A673 (cell line): ENCODE results near the gene ACY1. TPM values are rescaled to one million over a fixed set of nuclear protein-coding genes. Genes with fewer than 3 reads are reported as not detected.

Source experiments
- BruUV-seq: library from RNA; stranded (reverse); fragments of 400-500 nt; replicated peaks from 2 replicates; lab custom pipeline; 2021; lab: Mats Ljungman, UMichigan
- CTCF ChIA-PET: fragments of 300-600 bp; sonication (Branson Sonifier 250); formaldehyde crosslinking; loops from one replicate; lab custom pipeline; 2022; ENCODE audit warnings: antibody characterized with exemption; lab: Charles Lee
- POLR2A ChIA-PET: fragments of 300-600 bp; sonication (Branson Sonifier 250); formaldehyde crosslinking; loops from one replicate; lab custom pipeline; 2022; ENCODE audit warnings: antibody characterized with exemption; ENCODE audit not compliant: low non-redundant PET; lab: Charles Lee
- DNase-seq: peaks from one replicate; pipeline ENCODE4 v3.0.0-alpha.2; 2015; ENCODE audit warnings: low spot score
- H3K27ac ChIP-seq: fragments of 200-600 bp; sonication (generic); 2 replicates; pipeline ENCODE4 v1.5.1; 2016; ENCODE audit warnings: mixed run types, low read depth, mild to moderate bottlenecking, mixed read lengths, antibody characterized with exemption, low read length; ENCODE audit not compliant: poor library complexity, severe bottlenecking
- H3K27me3 ChIP-seq: fragments of 200-600 bp; sonication (generic); replicated peaks from 2 replicates; pipeline ENCODE4 v1.6.1; 2017; ENCODE audit warnings: mixed run types, low read depth, mild to moderate bottlenecking, mixed read lengths, antibody characterized with exemption, low read length; ENCODE audit not compliant: insufficient read depth, poor library complexity
- H3K36me3 ChIP-seq: fragments of 200-600 bp; sonication (generic); 2 replicates; pipeline ENCODE4 v1.6.1; 2016; ENCODE audit warnings: mixed run types, mild to moderate bottlenecking, mixed read lengths, antibody characterized with exemption, low read length; ENCODE audit not compliant: insufficient read depth, poor library complexity, severe bottlenecking
- H3K4me1 ChIP-seq: fragments of 200-600 bp; sonication (generic); 2 replicates; pipeline ENCODE4 v1.6.1; 2017; ENCODE audit warnings: mixed run types, mild to moderate bottlenecking, mixed read lengths, antibody characterized with exemption, low read length; ENCODE audit not compliant: insufficient read depth, poor library complexity, severe bottlenecking
- H3K4me3 ChIP-seq: fragments of 200-600 bp; sonication (generic); 2 replicates; pipeline ENCODE4 v1.5.1; 2016; ENCODE audit warnings: low read depth, mixed run types, mild to moderate bottlenecking, mixed read lengths, low read length; ENCODE audit not compliant: poor library complexity, severe bottlenecking
- H3K9me3 ChIP-seq: fragments of 200-600 bp; sonication (generic); 2 replicates; pipeline ENCODE4 v1.6.1; 2016; ENCODE audit warnings: mixed run types, low read depth, mild to moderate bottlenecking, mixed read lengths, antibody characterized with exemption, low read length; ENCODE audit not compliant: poor library complexity, severe bottlenecking
- CTCF ChIP-seq: fragments of 300-800, 200-600 bp; sonication (generic); conservative IDR thresholded peaks from 2 replicates; pipeline ENCODE4 v1.5.1; 2017; ENCODE audit warnings: low read depth, mild to moderate bottlenecking, antibody characterized with exemption, low read length, moderate library complexity, mixed read lengths
- EZH2 ChIP-seq: fragments of 200-600 bp; sonication (generic); IDR thresholded peaks from 2 replicates; pipeline ENCODE4 v1.6.1; 2017; ENCODE audit warnings: borderline replicate concordance, low read depth, mild to moderate bottlenecking, mixed read lengths, antibody characterized with exemption, low read length; ENCODE audit not compliant: poor library complexity, severe bottlenecking
- intact Hi-C: fragments of 100-400 bp; cut with micrococcal nuclease; formaldehyde crosslinking; loops from one replicate; pipeline ENCODE4 v1.10.0; 2022; ENCODE audit not compliant: unreplicated experiment
- total RNA-seq: library from RNA; stranded (reverse); gene quantifications from 2 replicates; pipeline ENCODE4 v1.2.3, GENCODE V29; 2021

The ACY1 gene
- total RNA-seq, 1 experiment from 2014 or later: 6.4 TPM

GRCh38 chr3:51934991-51935885 lies 48.1 kb upstream of the ACY1 start:
- BruUV-seq: no TSS peak
- POLR2A ChIA-PET: no interaction called here
- H3K27me3 ChIP-seq: no peaks in the 10 kb centered on the region
- no peaks in the 10 kb centered on the region for H3K4me1 ChIP-seq
- TF ChIP-seq EZH2: no peak
- no peak for TF ChIP-seq CTCF
- H3K4me3 ChIP-seq: no peak overlapping the region
- CTCF ChIA-PET: no interaction called here
- H3K9me3 ChIP-seq: no peaks in the 10 kb centered on the region
- no peaks in the 10 kb centered on the region for H3K36me3 ChIP-seq
- H3K27ac ChIP-seq: no peak overlapping the region
- intact Hi-C loops: no loop called here
- no peak for DNase-seq

- no peak for DNase-seq
- no peak for TF ChIP-seq CTCF
- TF ChIP-seq EZH2: no peak
- no peaks in the 10 kb centered on the region for H3K4me1 ChIP-seq
- no peaks in the 10 kb centered on the region for H3K27me3 ChIP-seq
- intact Hi-C loops: no loop called here
- H3K36me3 ChIP-seq: no peaks in the 10 kb centered on the region
- POLR2A ChIA-PET: no interaction called here
- CTCF ChIA-PET: no interaction called here
- no peak overlapping the region for H3K4me3 ChIP-seq
- no TSS peak for BruUV-seq
- no peak overlapping the region for H3K27ac ChIP-seq
- H3K9me3 ChIP-seq: no peaks in the 10 kb centered on the region
Observed at GRCh38 chr3:51935886-51936755, 47.2 kb upstream of the ACY1 start.

GRCh38 chr3:51937014-51937413 lies 46.3 kb upstream of the ACY1 start:
- no peaks in the 10 kb centered on the region for H3K27me3 ChIP-seq
- POLR2A ChIA-PET: no interaction called here
- no peaks in the 10 kb centered on the region for H3K4me1 ChIP-seq
- H3K4me3 ChIP-seq: no peak overlapping the region
- intact Hi-C loops: no loop called here
- no TSS peak for BruUV-seq
- no peak for DNase-seq
- H3K9me3 ChIP-seq: no peaks in the 10 kb centered on the region
- H3K27ac ChIP-seq: no peak overlapping the region
- TF ChIP-seq EZH2: no peak
- no peak for TF ChIP-seq CTCF
- H3K36me3 ChIP-seq: no peaks in the 10 kb centered on the region
- CTCF ChIA-PET: no interaction called here
